ENCODE results near the gene CTIF.

The CTIF gene

DNA sequence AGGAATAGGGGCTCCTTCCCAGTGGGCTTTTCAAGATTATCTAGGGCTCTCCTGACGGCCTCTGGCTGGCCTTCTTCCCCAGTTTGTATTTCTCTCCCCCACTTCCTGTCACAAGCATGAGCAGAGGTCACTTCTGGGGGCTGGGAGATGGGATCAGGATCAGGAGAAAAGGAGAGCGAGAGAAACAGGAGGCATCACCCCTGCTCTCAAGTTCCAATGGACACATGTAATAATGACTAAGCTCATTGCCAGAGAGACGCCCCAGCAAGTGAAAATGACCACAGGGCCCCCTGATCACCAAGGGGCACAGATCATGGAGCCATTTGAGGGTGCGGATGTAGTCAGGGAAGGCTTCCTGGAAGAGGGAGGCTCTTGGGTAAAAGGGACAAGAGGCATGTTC lies 319.8 kb downstream of the CTIF start:
- no peak for DNase-seq (ENCODE audit: low spot score)
- TF ChIP-seq, protein P1, sequence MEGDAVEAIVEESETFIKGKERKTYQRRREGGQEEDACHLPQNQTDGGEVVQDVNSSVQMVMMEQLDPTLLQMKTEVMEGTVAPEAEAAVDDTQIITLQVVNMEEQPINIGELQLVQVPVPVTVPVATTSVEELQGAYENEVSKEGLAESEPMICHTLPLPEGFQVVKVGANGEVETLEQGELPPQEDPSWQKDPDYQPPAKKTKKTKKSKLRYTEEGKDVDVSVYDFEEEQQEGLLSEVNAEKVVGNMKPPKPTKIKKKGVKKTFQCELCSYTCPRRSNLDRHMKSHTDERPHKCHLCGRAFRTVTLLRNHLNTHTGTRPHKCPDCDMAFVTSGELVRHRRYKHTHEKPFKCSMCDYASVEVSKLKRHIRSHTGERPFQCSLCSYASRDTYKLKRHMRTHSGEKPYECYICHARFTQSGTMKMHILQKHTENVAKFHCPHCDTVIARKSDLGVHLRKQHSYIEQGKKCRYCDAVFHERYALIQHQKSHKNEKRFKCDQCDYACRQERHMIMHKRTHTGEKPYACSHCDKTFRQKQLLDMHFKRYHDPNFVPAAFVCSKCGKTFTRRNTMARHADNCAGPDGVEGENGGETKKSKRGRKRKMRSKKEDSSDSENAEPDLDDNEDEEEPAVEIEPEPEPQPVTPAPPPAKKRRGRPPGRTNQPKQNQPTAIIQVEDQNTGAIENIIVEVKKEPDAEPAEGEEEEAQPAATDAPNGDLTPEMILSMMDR (IDR thresholded peaks at IDR 0.05; ENCODE audit: extremely low read depth, missing control alignments): no peak

DNA sequence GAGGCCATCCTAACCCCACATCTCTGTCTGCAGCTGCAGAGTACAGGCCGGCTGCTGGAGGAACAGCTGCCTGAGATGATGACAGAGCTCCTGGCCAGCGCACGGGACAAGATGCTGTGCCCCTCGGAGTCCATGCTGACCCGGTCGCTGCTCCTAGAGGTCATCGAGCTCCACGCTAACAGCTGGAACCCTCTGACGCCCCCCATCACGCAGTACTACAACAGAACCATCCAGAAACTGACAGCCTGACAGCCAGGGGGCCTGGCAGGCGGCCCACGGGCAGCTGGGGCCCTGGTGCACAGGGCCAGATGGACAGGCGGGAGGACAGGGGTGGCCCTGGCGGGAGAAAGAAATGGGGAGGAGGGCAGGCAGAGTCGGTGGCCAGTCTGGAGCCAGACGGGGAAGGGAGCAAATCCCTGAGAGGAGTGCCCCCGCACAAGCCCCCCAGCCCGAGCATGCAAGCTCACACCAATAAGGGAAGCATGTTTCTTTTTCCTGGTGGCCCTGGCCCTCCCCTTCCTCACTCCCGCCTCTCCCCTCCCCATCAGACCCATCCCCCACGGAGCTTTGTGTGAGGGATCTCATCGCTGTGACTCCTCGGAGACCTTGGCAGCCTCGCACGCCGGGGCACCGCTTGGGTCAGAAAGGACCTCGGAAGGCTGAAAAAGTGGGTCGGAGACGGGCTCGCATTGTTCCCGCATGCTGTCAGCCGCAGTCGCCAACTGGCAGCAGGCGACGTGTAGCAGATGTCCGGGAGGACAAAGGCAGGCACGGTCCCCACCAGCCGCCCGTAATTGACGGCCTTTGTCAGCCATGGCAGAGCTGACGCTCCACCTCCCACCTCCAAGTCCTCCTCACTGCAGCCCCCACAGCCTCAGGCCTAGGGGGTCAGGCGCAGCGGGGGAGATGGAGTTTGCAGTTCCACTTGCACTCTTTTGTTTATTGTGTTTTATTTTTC lies 320.8 kb downstream of the CTIF start:
- TF ChIP-seq, protein P1 (IDR thresholded peaks at IDR 0.05; ENCODE audit: extremely low read depth, missing control alignments): no peak
- no peak for DNase-seq (ENCODE audit: low spot score)

DNA sequence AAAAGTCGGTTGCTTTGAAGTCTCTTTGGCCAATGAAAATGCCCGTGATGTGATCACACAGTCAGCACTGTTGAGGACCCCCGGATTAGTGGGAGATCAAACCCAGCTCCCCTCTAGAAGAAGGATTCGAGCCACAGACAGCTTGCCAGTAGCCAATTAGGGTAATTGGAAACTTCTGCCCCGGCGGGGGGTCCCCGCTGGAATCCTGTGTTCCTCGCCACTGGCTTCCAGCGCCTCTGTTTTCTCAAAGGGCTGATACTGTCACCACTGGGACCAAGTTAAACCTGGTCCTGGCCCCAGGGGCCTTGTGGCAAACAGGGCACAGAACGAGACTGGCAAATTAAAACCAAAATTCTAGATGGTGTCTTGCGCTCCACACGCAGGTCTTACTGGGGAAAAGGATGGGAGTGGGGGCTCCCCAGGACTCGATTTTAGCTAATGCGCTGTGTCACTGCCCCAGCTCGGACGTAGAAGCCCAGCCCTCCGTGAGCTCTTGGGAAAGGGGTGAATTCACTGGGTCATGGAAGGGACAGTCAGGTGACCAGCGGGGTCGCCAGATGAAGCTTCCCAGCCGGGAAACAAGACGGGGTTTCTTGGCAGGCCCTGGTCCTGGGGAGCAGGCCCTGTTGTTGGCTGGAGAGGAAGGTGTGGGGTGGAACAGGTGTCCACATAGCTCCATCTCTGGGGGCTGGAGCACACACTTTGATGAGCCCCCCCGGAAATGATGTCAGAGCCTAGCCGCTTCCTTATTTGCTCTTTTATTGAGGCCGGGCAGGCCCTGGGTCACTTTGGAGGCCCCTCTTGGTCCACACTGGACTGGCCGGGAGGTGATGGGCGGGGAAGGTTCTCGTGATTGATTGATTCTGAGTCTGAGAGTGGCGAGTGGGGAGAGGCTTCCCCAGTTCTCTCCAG lies 321.7 kb downstream of the CTIF start:
- TF ChIP-seq, protein P1 (IDR thresholded peaks at IDR 0.05; ENCODE audit: extremely low read depth, missing control alignments): no peak
- no peak for DNase-seq (ENCODE audit: low spot score)

- no peak for DNase-seq (ENCODE audit: low spot score)
- TF ChIP-seq, protein P1 (IDR thresholded peaks at IDR 0.05; ENCODE audit: extremely low read depth, missing control alignments): no peak
Observed at GRCh38 chr18:48861181-48861708, 322.4 kb downstream of the CTIF start.

GRCh38 chr18:48862132-48862531 lies 323.3 kb downstream of the CTIF start:
- TF ChIP-seq, protein P1 (IDR thresholded peaks at IDR 0.05; ENCODE audit: extremely low read depth, missing control alignments): no peak
- no peak for DNase-seq (ENCODE audit: low spot score)

GRCh38 chr18:48862678-48863270 lies 323.9 kb downstream of the CTIF start:
- no peak for DNase-seq (ENCODE audit: low spot score)
- TF ChIP-seq, protein P1 (IDR thresholded peaks at IDR 0.05; ENCODE audit: extremely low read depth, missing control alignments): no peak
